GM12875 (cell line): ENCODE results near the gene RERE.

Experiments used
- H3K4me3 ChIP-seq: one replicate; pipeline ENCODE4 v1.5.1; 2011; ENCODE audit warnings: low read depth, low read length, control low read depth
- CTCF ChIP-seq: IDR thresholded peaks from 2 replicates; pipeline ENCODE4 v1.5.1; 2011; ENCODE audit warnings: low read depth, mild to moderate bottlenecking, control low read depth, inconsistent platforms, low read length, moderate library complexity, borderline replicate concordance; ENCODE audit not compliant: insufficient read depth

RERE gene

GRCh38 chr1:8388732-8389562 is 428.5 kb downstream of the RERE start:
- no peak overlapping the region for H3K4me3 ChIP-seq
- TF ChIP-seq CTCF = no peak

GRCh38 chr1:8386247-8386646 is 431.2 kb downstream of the RERE start:
- no peak overlapping the region for H3K4me3 ChIP-seq
- no peak for TF ChIP-seq CTCF

GRCh38 chr1:8384577-8384976 is 432.9 kb downstream of the RERE start:
- TF ChIP-seq CTCF = no peak
- H3K4me3 ChIP-seq = no peak overlapping the region

GRCh38 chr1:8384088-8384487 is 433.4 kb downstream of the RERE start:
- no peak for TF ChIP-seq CTCF
- H3K4me3 ChIP-seq = no peak overlapping the region

GRCh38 chr1:8382608-8383505 is 434.6 kb downstream of the RERE start:
- TF ChIP-seq CTCF = no peak
- H3K4me3 ChIP-seq = no peak overlapping the region

- no peak for TF ChIP-seq CTCF
- H3K4me3 ChIP-seq = no peak overlapping the region
Observed at GRCh38 chr1:8382051-8382505, 435.4 kb downstream of the RERE start.
